IMR-90 (cell line): ENCODE results near the gene NOMO2.
"Not testable (repeated sequence)": the region's sequence is repeated elsewhere in the genome, so short reads cannot be mapped to it uniquely, and the experiment has no call there.

Source experiments
- CEBPB ChIP-seq: IDR thresholded peaks from 2 replicates; pipeline ENCODE4 v1.6.1; 2012; ENCODE audit warnings: low read depth, low read length, improper control_type of control experiment
- MAFK ChIP-seq: IDR thresholded peaks from 2 replicates; pipeline ENCODE4 v1.6.1; 2012; ENCODE audit warnings: low read depth, low read length, improper control_type of control experiment
- POLR2A ChIP-seq: IDR thresholded peaks from 2 replicates; pipeline ENCODE4 v1.6.1; 2012; ENCODE audit warnings: mild to moderate bottlenecking, low read depth, low read length
- TF ChIP-seq, protein P1 (sequence below): conservative IDR thresholded peaks from 2 replicates; pipeline ENCODE4 v1.5.1; 2012; ENCODE audit warnings: mild to moderate bottlenecking, low read depth, low read length, improper control_type of control experiment
- TF ChIP-seq, protein P2 (sequence below): fragments of 150-350 bp; IDR thresholded peaks from 2 replicates; pipeline ENCODE4 v1.6.1; 2017; ENCODE audit warnings: mild to moderate bottlenecking, antibody characterized with exemption, low read length, low read depth

DNA sequence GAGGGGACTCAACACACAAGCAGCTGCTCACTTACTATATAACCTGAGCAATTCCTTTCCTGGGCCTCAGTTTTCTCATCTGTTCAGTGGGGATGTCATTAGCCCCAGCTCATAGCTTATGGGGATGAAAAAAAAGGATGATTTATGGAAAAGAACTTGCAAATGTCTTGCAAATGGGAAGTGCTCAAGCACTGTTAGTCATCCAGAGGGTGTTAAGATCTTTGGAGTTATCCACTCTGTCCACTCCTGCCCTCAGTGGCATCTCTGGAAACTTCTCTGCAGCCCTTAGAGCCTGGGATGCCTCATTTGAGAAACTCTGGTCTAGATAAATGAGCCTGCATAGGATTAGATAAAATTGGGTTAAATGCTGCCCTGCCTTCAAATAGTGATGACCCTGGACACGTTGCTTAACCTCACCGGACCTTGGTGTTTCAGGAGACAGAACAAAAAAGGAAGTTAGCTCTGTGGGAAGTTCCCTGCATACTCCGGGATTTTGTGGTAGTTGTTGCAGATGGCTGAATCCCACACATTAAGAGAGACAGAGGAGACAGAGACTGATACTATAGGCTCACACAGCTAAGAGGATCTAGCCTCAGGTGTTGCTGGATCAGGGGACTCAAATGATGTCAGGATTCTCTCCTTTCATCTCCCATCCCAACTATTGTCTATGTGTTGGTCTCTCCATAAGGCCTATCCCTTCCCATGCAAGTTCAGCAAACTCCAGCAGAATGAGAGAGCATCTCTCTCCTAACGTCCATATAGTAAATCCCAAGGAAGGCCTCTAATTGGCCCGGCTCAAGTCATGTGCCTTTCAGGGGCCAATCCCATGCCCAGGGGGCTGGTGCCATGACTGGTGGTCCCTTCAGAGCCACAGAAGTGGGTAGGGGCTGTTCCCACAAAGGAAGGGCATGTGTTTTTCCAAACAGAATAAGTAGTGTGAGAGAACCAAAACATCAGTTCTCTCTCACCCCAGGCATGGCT is 25.0 kb upstream of the NOMO2 start:
- TF ChIP-seq, protein P1, sequence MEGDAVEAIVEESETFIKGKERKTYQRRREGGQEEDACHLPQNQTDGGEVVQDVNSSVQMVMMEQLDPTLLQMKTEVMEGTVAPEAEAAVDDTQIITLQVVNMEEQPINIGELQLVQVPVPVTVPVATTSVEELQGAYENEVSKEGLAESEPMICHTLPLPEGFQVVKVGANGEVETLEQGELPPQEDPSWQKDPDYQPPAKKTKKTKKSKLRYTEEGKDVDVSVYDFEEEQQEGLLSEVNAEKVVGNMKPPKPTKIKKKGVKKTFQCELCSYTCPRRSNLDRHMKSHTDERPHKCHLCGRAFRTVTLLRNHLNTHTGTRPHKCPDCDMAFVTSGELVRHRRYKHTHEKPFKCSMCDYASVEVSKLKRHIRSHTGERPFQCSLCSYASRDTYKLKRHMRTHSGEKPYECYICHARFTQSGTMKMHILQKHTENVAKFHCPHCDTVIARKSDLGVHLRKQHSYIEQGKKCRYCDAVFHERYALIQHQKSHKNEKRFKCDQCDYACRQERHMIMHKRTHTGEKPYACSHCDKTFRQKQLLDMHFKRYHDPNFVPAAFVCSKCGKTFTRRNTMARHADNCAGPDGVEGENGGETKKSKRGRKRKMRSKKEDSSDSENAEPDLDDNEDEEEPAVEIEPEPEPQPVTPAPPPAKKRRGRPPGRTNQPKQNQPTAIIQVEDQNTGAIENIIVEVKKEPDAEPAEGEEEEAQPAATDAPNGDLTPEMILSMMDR = not testable (repeated sequence)
- TF ChIP-seq, protein P2, sequence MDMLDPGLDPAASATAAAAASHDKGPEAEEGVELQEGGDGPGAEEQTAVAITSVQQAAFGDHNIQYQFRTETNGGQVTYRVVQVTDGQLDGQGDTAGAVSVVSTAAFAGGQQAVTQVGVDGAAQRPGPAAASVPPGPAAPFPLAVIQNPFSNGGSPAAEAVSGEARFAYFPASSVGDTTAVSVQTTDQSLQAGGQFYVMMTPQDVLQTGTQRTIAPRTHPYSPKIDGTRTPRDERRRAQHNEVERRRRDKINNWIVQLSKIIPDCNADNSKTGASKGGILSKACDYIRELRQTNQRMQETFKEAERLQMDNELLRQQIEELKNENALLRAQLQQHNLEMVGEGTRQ = not testable (repeated sequence)
- not testable (repeated sequence) for TF ChIP-seq POLR2A, MAFK, CEBPB
